T-helper 2 cell (primary cell): Measurements from ENCODE around the gene FXYD6.

Experiments
- DNase-seq, 5 experiments: peaks; one replicate each; pipeline versions ENCODE4 v3.0.0 to v3.0.0-alpha.2; 2012 to 2022

The FXYD6 gene

GRCh38 chr11:117842131-117842941, 34.1 kb downstream of the FXYD6 start:
- no peak for DNase-seq

GRCh38 chr11:117841551-117842031, 34.9 kb downstream of the FXYD6 start:
- DNase-seq = no peak

GRCh38 chr11:117840881-117841550, 35.4 kb downstream of the FXYD6 start:
- DNase-seq = no peak

- DNase-seq = no peak
Observed at GRCh38 chr11:117839936-117840813, 36.3 kb downstream of the FXYD6 start.

- no peak for DNase-seq
Observed at GRCh38 chr11:117839380-117839881, 37.0 kb downstream of the FXYD6 start.

GRCh38 chr11:117838901-117839300, 37.6 kb downstream of the FXYD6 start:
- DNase-seq = no peak

GRCh38 chr11:117837791-117838190, 38.7 kb downstream of the FXYD6 start:
- peak in 2 of 5 experiments; percentile 12 to 38 for DNase-seq

- DNase-seq = no peak
Observed at GRCh38 chr11:117837070-117837776, 39.2 kb downstream of the FXYD6 start.

GRCh38 chr11:117836077-117836960, 40.1 kb downstream of the FXYD6 start:
- DNase-seq = no peak

GRCh38 chr11:117835576-117835975, 40.9 kb downstream of the FXYD6 start:
- no peak for DNase-seq

GRCh38 chr11:117834838-117835443, 41.5 kb downstream of the FXYD6 start:
- no peak for DNase-seq

GRCh38 chr11:117834068-117834810, 42.2 kb downstream of the FXYD6 start:
- DNase-seq = no peak

GRCh38 chr11:117833401-117833891, 43.0 kb downstream of the FXYD6 start:
- DNase-seq = no peak

GRCh38 chr11:117832511-117832910, 43.9 kb downstream of the FXYD6 start:
- DNase-seq = no peak

- no peak for DNase-seq
Observed at GRCh38 chr11:117831661-117832415, 44.6 kb downstream of the FXYD6 start.

GRCh38 chr11:117830674-117831351, 45.6 kb downstream of the FXYD6 start:
- no peak for DNase-seq

GRCh38 chr11:117830072-117830471, 46.4 kb downstream of the FXYD6 start:
- no peak for DNase-seq

GRCh38 chr11:117829369-117829725, 47.1 kb downstream of the FXYD6 start:
- DNase-seq = no peak
